H9 (cell line): Measurements from ENCODE around the gene RPS27A. TPM values are rescaled to one million over a fixed set of nuclear protein-coding genes. Genes with fewer than 3 reads are reported as not detected.
"Not testable (repeated sequence)": the region's sequence is repeated elsewhere in the genome, so short reads cannot be mapped to it uniquely, and the experiment has no call there.

Experiments used
- DNase-seq: peaks from one replicate; pipeline ENCODE4 v3.0.0-alpha.2; 2017
- H2AFZ ChIP-seq: one replicate; pipeline ENCODE4 v1.6.1; 2013; ENCODE audit warnings: mild to moderate bottlenecking, low read length, control low read depth, moderate library complexity
- H2AK5ac ChIP-seq: 2 replicates; pipeline ENCODE4 v1.6.1; 2013; ENCODE audit warnings: low read length, control low read depth, mixed read lengths; ENCODE audit not compliant: insufficient read length
- H2BK120ac ChIP-seq: one replicate; pipeline ENCODE4 v1.6.1; 2013; ENCODE audit warnings: low read depth, mild to moderate bottlenecking, low read length, control low read depth, inconsistent platforms; ENCODE audit not compliant: poor library complexity, severe bottlenecking
- H2BK12ac ChIP-seq: 2 replicates; pipeline ENCODE4 v1.6.1; 2013; ENCODE audit warnings: low read length, control low read depth, mixed read lengths, low read depth; ENCODE audit not compliant: insufficient read length
- H2BK15ac ChIP-seq: 2 replicates; pipeline ENCODE4 v1.6.1; 2013; ENCODE audit warnings: low read depth, low read length, control low read depth
- H2BK20ac ChIP-seq: one replicate; pipeline ENCODE4 v1.6.1; 2013; ENCODE audit warnings: low read depth, mild to moderate bottlenecking, low read length, control low read depth, inconsistent platforms; ENCODE audit not compliant: poor library complexity, severe bottlenecking
- H2BK5ac ChIP-seq: 2 replicates; pipeline ENCODE4 v1.6.1; 2013; ENCODE audit warnings: low read length, control low read depth, mixed read lengths; ENCODE audit not compliant: insufficient read length
- H3K14ac ChIP-seq: 2 replicates; pipeline ENCODE4 v1.6.1; 2013; ENCODE audit warnings: low read length, control low read depth; ENCODE audit not compliant: insufficient read depth
- H3K18ac ChIP-seq: 2 replicates; pipeline ENCODE4 v1.6.1; 2013; ENCODE audit warnings: low read depth, mild to moderate bottlenecking, mixed read lengths, low read length, control low read depth; ENCODE audit not compliant: insufficient read length
- H3K23ac ChIP-seq: 2 replicates; pipeline ENCODE4 v1.6.1; 2013; ENCODE audit warnings: low read length, control low read depth, mixed read lengths, low read depth; ENCODE audit not compliant: insufficient read length
- H3K23me2 ChIP-seq: 2 replicates; pipeline ENCODE4 v1.6.1; 2013; ENCODE audit warnings: low read depth, mild to moderate bottlenecking, mixed read lengths, low read length, control low read depth; ENCODE audit not compliant: insufficient read length, poor library complexity, severe bottlenecking
- H3K27ac ChIP-seq: 2 replicates; pipeline ENCODE4 v1.5.1; 2013; ENCODE audit warnings: low read length, control low read depth, mixed read lengths, low read depth; ENCODE audit not compliant: insufficient read length
- H3K27me3 ChIP-seq: 2 replicates; pipeline ENCODE4 v1.6.1; 2013; ENCODE audit warnings: low read length, control low read depth, inconsistent platforms; ENCODE audit not compliant: insufficient read depth
- H3K4ac ChIP-seq: 2 replicates; pipeline ENCODE4 v1.6.1; 2013; ENCODE audit warnings: low read depth, mild to moderate bottlenecking, control low read depth, inconsistent platforms, low read length, moderate library complexity
- H3K4me1 ChIP-seq: 2 replicates; pipeline ENCODE4 v1.6.1; 2013; ENCODE audit warnings: low read length, control low read depth, inconsistent platforms; ENCODE audit not compliant: insufficient read depth
- H3K4me2 ChIP-seq: 2 replicates; pipeline ENCODE4 v1.6.1; 2013; ENCODE audit warnings: low read length, control low read depth, mixed read lengths; ENCODE audit not compliant: insufficient read length, insufficient read depth
- H3K56ac ChIP-seq: 2 replicates; pipeline ENCODE4 v1.6.1; 2013; ENCODE audit warnings: low read depth, mild to moderate bottlenecking, mixed read lengths, low read length, control low read depth; ENCODE audit not compliant: insufficient read length
- H3K79me1 ChIP-seq: 2 replicates; pipeline ENCODE4 v1.6.1; 2013; ENCODE audit warnings: low read depth, mild to moderate bottlenecking, moderate library complexity, low read length, control low read depth, inconsistent platforms; ENCODE audit not compliant: insufficient read depth, poor library complexity, severe bottlenecking
- H3K79me2 ChIP-seq: 2 replicates; pipeline ENCODE4 v1.6.1; 2013; ENCODE audit warnings: low read length, control low read depth, inconsistent platforms; ENCODE audit not compliant: insufficient read depth
- H3K9ac ChIP-seq: 2 replicates; pipeline ENCODE4 v1.6.1; 2013; ENCODE audit warnings: low read length, control low read depth, mixed read lengths; ENCODE audit not compliant: insufficient read length; ENCODE audit errors: extremely low read depth
- H3K9me3 ChIP-seq: one replicate; pipeline ENCODE4 v1.6.1; 2013; ENCODE audit warnings: low read depth, low read length, inconsistent platforms; ENCODE audit not compliant: control insufficient read depth
- H3T11ph ChIP-seq: one replicate; pipeline ENCODE4 v1.6.1; 2013; ENCODE audit warnings: mild to moderate bottlenecking, low read length, control low read depth, inconsistent platforms
- H4K20me1 ChIP-seq: one replicate; pipeline ENCODE4 v1.6.1; 2013; ENCODE audit not compliant: control insufficient read depth, insufficient read length, insufficient read depth
- H4K5ac ChIP-seq: 2 replicates; pipeline ENCODE4 v1.6.1; 2013; ENCODE audit warnings: low read depth, mild to moderate bottlenecking, mixed read lengths, low read length, control low read depth; ENCODE audit not compliant: insufficient read length
- H4K8ac ChIP-seq: replicated peaks from 2 replicates; pipeline ENCODE4 v1.6.1; 2013; ENCODE audit warnings: low read length, control low read depth, mixed read lengths, low read depth; ENCODE audit not compliant: insufficient read length
- H4K91ac ChIP-seq: 2 replicates; pipeline ENCODE4 v1.6.1; 2013; ENCODE audit warnings: low read depth, mild to moderate bottlenecking, moderate library complexity, mixed read lengths, low read length, control low read depth; ENCODE audit not compliant: insufficient read length
- H3K27ac Mint-ChIP-seq, 3 experiments: 2 replicates in 2 of 3; 3 replicates in 1 of 3; pipeline ENCODE4 v1.8.0; 2020 to 2021; ENCODE audit warnings: mixed read lengths in 3 of 3, mild to moderate bottlenecking in 1 of 3, moderate library complexity in 1 of 3
- H3K27me3 Mint-ChIP-seq: 2 replicates; pipeline ENCODE4 v1.8.0; 2021; ENCODE audit warnings: low read depth, mild to moderate bottlenecking, moderate library complexity, mixed read lengths
- H3K36me3 Mint-ChIP-seq, 3 experiments: 2 replicates in 2 of 3; 3 replicates in 1 of 3; pipeline ENCODE4 v1.8.0; 2020 to 2021; ENCODE audit warnings: low read depth in 3 of 3, mixed read lengths in 3 of 3; ENCODE audit not compliant: insufficient read depth in 1 of 3
- H3K4me1 Mint-ChIP-seq, 2 experiments: 2 replicates each; pipeline ENCODE4 v1.8.0; 2020; ENCODE audit warnings: mixed read lengths in 2 of 2
- H3K4me3 Mint-ChIP-seq, 2 experiments: 2 replicates in 1 of 2; 3 replicates in 1 of 2; pipeline ENCODE4 v1.8.0; 2020 to 2021; ENCODE audit warnings: mild to moderate bottlenecking in 2 of 2, mixed read lengths in 2 of 2, moderate library complexity in 1 of 2
- H3K9me3 Mint-ChIP-seq, 2 experiments: 2 replicates in 1 of 2; 3 replicates in 1 of 2; pipeline ENCODE4 v1.8.0; 2020; ENCODE audit warnings: mild to moderate bottlenecking in 2 of 2, mixed read lengths in 2 of 2, moderate library complexity in 1 of 2
- CTCF ChIP-seq: fragments of 200-600 bp; sonication (generic); conservative IDR thresholded peaks from 3 replicates; pipeline ENCODE4 v1.8.0; 2021; ENCODE audit warnings: antibody characterized with exemption, mild to moderate bottlenecking
- WGBS: extraction: QIAGEN DNeasy Blood & Tissue Kit; methylation state at CpG from one replicate; pipeline ENCODE4 v1.1.7; 2013; ENCODE audit warnings: missing lambda C conversion rate, low lambda C conversion rate, mixed read lengths; ENCODE audit not compliant: insufficient read length; ENCODE audit errors: extremely low coverage; 5-methylcytosine and 5-hydroxymethylcytosine counted together
- total RNA-seq: library from RNA; stranded (reverse); gene quantifications from 2 replicates; pipeline ENCODE4 v1.2.1, GENCODE V29; 2021

The RPS27A gene
- total RNA-seq, 1 experiment from 2014 or later: 1,415 TPM

GRCh38 chr2:55239656-55240222 lies 7.3 kb downstream of the RPS27A start:
- H3K27ac Mint-ChIP-seq: no peak overlapping the region
- H3K4me1 Mint-ChIP-seq: no peaks in the 10 kb centered on the region
- H3K23me2 ChIP-seq: no peaks in the 10 kb centered on the region
- no peak overlapping the region for H3K27ac ChIP-seq
- no CpG with 5 or more reads among the region's 4 CpGs for WGBS
- no peak overlapping the region for H4K5ac ChIP-seq
- no peak for DNase-seq
- H3K4me3 Mint-ChIP-seq: no peak overlapping the region
- no peak overlapping the region for H2AFZ ChIP-seq
- no peak for TF ChIP-seq CTCF
- no peak overlapping the region for H3K4me2 ChIP-seq
- H3K4me1 ChIP-seq: no peaks in the 10 kb centered on the region
- H4K91ac ChIP-seq: no peak overlapping the region
- H2BK20ac ChIP-seq: no peak overlapping the region
- H3K14ac ChIP-seq: no peak overlapping the region
- H4K20me1 ChIP-seq: no peaks in the 10 kb centered on the region
- no peak overlapping the region for H3K4ac ChIP-seq
- H2BK15ac ChIP-seq: no peak overlapping the region
- no peak overlapping the region for H2BK5ac ChIP-seq
- H2AK5ac ChIP-seq: no peak overlapping the region
- H3K56ac ChIP-seq: no peak overlapping the region
- H4K8ac ChIP-seq: no peak overlapping the region
- no peaks in the 10 kb centered on the region for H3K9me3 Mint-ChIP-seq
- H3K9ac ChIP-seq: no peak overlapping the region
- no peaks in the 10 kb centered on the region for H3K27me3 Mint-ChIP-seq
- H3K79me1 ChIP-seq: no peaks in the 10 kb centered on the region
- H3K18ac ChIP-seq: no peak overlapping the region
- no peak overlapping the region for H2BK12ac ChIP-seq
- no peak overlapping the region for H2BK120ac ChIP-seq
- H3T11ph ChIP-seq: no peak overlapping the region
- H3K79me2 ChIP-seq: no peaks in the 10 kb centered on the region
- peaks cover 10 to 70% (median 30%) of the 10 kb centered on the region in 3 experiments; a peak in 6 of 7 replicates for H3K36me3 Mint-ChIP-seq
- no peaks in the 10 kb centered on the region for H3K9me3 ChIP-seq
- H3K23ac ChIP-seq: no peak overlapping the region
- no peaks in the 10 kb centered on the region for H3K27me3 ChIP-seq

- H4K5ac ChIP-seq, DNase-seq, H3K23ac ChIP-seq, H3K9me3 Mint-ChIP-seq, H3K4ac ChIP-seq, H3K27me3 Mint-ChIP-seq, H4K91ac ChIP-seq, H2BK12ac ChIP-seq, H4K8ac ChIP-seq, H3K27ac ChIP-seq, H2BK5ac ChIP-seq, H3K9me3 ChIP-seq, H4K20me1 ChIP-seq, H2BK120ac ChIP-seq, H3K14ac ChIP-seq, H3K56ac ChIP-seq, H2BK20ac ChIP-seq, H2AK5ac ChIP-seq, H3T11ph ChIP-seq, H3K4me2 ChIP-seq, H3K4me3 Mint-ChIP-seq, H3K23me2 ChIP-seq, H3K79me2 ChIP-seq, H3K4me1 Mint-ChIP-seq, H2BK15ac ChIP-seq, H3K18ac ChIP-seq, H3K4me1 ChIP-seq, H3K79me1 ChIP-seq, H2AFZ ChIP-seq, H3K27me3 ChIP-seq, H3K9ac ChIP-seq, H3K27ac Mint-ChIP-seq: not testable (repeated sequence)
- peaks cover 0 to 65% (median 16%) of the 10 kb centered on the region in 3 experiments; a peak in 6 of 7 replicates for H3K36me3 Mint-ChIP-seq
- no CpG with 5 or more reads among the region's 8 CpGs for WGBS
Observed at GRCh38 chr2:55241582-55241981, 9.1 kb downstream of the RPS27A start.
